Neural crest cell (in vitro differentiated cells): Measurements from ENCODE around the gene PRKN. TPM values are rescaled to one million over a fixed set of nuclear protein-coding genes. Genes with fewer than 3 reads are reported as not detected.

Experiments
- DNase-seq: peaks from one replicate; pipeline ENCODE4 v3.0.0; 2021; ENCODE audit warnings: low read depth, mixed read lengths, low spot score
- H3K27ac Mint-ChIP-seq: one replicate; pipeline ENCODE4 v1.8.0; 2021; ENCODE audit warnings: mild to moderate bottlenecking, mixed read lengths; ENCODE audit not compliant: unreplicated experiment
- H3K27me3 Mint-ChIP-seq: 2 replicates; pipeline ENCODE4 v1.8.0; 2021; ENCODE audit warnings: low read depth, mild to moderate bottlenecking, mixed read lengths
- H3K36me3 Mint-ChIP-seq: 2 replicates; pipeline ENCODE4 v1.8.0; 2021; ENCODE audit warnings: low read depth, mild to moderate bottlenecking, mixed read lengths
- H3K4me1 Mint-ChIP-seq: 2 replicates; pipeline ENCODE4 v1.8.0; 2021; ENCODE audit warnings: mixed read lengths
- H3K4me3 Mint-ChIP-seq: one replicate; pipeline ENCODE4 v1.8.0; 2021; ENCODE audit warnings: mild to moderate bottlenecking, mixed read lengths
- H3K9me3 Mint-ChIP-seq: 2 replicates; pipeline ENCODE4 v1.8.0; 2021; ENCODE audit warnings: mixed read lengths
- CTCF ChIP-seq: fragments of 200-600 bp; sonication (generic); conservative IDR thresholded peaks from 2 replicates; pipeline ENCODE4 v1.5.0; 2021; ENCODE audit warnings: antibody characterized with exemption, mild to moderate bottlenecking
- total RNA-seq: library from RNA; stranded (reverse); gene quantifications from 2 replicates; pipeline ENCODE4 v1.2.1, GENCODE V29; 2021

Gene PRKN
- total RNA-seq, 1 donor from 2014 or later, result 3.2 TPM

GRCh38 chr6:161596807-161597520, 1130.6 kb downstream of the PRKN start:
- no peak for DNase-seq
- Mint-ChIP-seq H3K4me3 (no peak overlapping the region), H3K36me3 (no peaks in the 10 kb centered on the region), H3K4me1 (no peaks in the 10 kb centered on the region), H3K9me3 (peaks cover 12% of the 10 kb centered on the region), H3K27me3 (no peaks in the 10 kb centered on the region), H3K27ac (no peak overlapping the region)
- no peak for TF ChIP-seq CTCF

- Mint-ChIP-seq H3K4me1 (no peaks in the 10 kb centered on the region), H3K9me3 (peaks cover 6% of the 10 kb centered on the region), H3K36me3 (no peaks in the 10 kb centered on the region), H3K4me3 (no peak overlapping the region), H3K27me3 (no peaks in the 10 kb centered on the region), H3K27ac (peak overlapping the region; percentile 58)
- DNase-seq, result no peak
- no peak for TF ChIP-seq CTCF
These were observed 1133.2 kb downstream of the PRKN start for GRCh38 chr6:161594412-161594811.

GRCh38 chr6:161590961-161591627, 1136.5 kb downstream of the PRKN start:
- Mint-ChIP-seq H3K4me3 (no peak overlapping the region), H3K27me3 (no peaks in the 10 kb centered on the region), H3K4me1 (peaks cover 3% of the 10 kb centered on the region), H3K9me3 (peaks cover 3% of the 10 kb centered on the region), H3K27ac (no peak overlapping the region), H3K36me3 (no peaks in the 10 kb centered on the region)
- no peak for DNase-seq
- no peak for TF ChIP-seq CTCF

- TF ChIP-seq CTCF, result no peak
- H3K27me3 Mint-ChIP-seq, result no peaks in the 10 kb centered on the region
- no peak overlapping the region for H3K4me3 Mint-ChIP-seq
- H3K4me1 Mint-ChIP-seq, result peaks cover 3% of the 10 kb centered on the region
- no peak for DNase-seq
- H3K9me3 Mint-ChIP-seq, result no peaks in the 10 kb centered on the region
- H3K36me3 Mint-ChIP-seq, result no peaks in the 10 kb centered on the region
- no peak overlapping the region for H3K27ac Mint-ChIP-seq
These were observed 1140.7 kb downstream of the PRKN start for GRCh38 chr6:161586887-161587286.

- Mint-ChIP-seq H3K4me1 (peaks cover 3% of the 10 kb centered on the region), H3K9me3 (no peaks in the 10 kb centered on the region), H3K27ac (no peak overlapping the region), H3K4me3 (no peak overlapping the region), H3K36me3 (no peaks in the 10 kb centered on the region), H3K27me3 (no peaks in the 10 kb centered on the region)
- DNase-seq, result no peak
- no peak for TF ChIP-seq CTCF
These were observed 1142.8 kb downstream of the PRKN start for GRCh38 chr6:161584621-161585340.
